HG02571 (cell line): ENCODE measurements around the gene TUBB.
A peak's percentile ranks its signal among the peaks of the same experiment; 100 is the strongest.

Experiments
- ATAC-seq: cut with Tn5 transposase; IDR thresholded peaks from one replicate; pipeline ENCODE4 v1.9.1; 2021; ENCODE audit warnings: mild to moderate bottlenecking, moderate library complexity; ENCODE audit not compliant: unreplicated experiment

TUBB gene

DNA sequence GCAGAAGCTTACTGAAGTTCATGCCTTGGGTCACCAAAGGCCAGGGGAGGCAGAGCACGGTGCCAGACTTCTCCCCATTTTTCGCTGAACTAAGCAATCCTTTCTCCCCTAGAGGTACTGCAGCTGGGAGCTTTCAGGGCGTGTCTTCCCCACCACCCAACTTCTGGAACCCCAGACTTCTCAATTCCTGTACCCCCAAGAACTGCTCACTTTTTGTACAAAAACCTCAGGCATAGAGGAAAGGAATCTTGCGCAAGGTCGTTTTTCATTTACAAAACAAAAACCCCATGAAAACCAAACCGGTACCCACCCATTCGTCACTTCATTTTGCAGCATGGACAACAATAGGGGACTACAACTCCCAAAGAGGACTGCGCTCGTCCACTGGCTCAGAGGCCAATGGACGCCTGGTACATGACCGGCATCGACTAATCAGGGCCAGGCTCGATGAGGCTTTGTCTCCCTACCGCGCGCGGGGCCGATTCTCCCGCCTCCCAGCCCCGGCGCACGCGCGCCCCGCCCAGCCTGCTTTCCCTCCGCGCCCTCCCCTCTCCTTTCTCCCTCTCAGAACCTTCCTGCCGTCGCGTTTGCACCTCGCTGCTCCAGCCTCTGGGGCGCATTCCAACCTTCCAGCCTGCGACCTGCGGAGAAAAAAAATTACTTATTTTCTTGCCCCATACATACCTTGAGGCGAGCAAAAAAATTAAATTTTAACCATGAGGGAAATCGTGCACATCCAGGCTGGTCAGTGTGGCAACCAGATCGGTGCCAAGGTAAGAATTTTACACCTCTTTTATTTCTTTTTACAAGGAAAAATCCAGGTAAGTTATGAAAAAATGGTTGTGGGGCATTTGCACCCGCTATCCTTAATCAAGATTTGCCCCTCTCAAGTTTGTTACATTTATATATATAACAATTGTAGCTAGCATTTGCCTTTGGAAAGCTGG lies at the start of gene TUBB:
TSS of gene TUBB (plus strand) at position 562 of the 947 bp plus-strand sequence. CDS start at position 717, 155 bp downstream.
- peak; percentile 37 for ATAC-seq

DNA sequence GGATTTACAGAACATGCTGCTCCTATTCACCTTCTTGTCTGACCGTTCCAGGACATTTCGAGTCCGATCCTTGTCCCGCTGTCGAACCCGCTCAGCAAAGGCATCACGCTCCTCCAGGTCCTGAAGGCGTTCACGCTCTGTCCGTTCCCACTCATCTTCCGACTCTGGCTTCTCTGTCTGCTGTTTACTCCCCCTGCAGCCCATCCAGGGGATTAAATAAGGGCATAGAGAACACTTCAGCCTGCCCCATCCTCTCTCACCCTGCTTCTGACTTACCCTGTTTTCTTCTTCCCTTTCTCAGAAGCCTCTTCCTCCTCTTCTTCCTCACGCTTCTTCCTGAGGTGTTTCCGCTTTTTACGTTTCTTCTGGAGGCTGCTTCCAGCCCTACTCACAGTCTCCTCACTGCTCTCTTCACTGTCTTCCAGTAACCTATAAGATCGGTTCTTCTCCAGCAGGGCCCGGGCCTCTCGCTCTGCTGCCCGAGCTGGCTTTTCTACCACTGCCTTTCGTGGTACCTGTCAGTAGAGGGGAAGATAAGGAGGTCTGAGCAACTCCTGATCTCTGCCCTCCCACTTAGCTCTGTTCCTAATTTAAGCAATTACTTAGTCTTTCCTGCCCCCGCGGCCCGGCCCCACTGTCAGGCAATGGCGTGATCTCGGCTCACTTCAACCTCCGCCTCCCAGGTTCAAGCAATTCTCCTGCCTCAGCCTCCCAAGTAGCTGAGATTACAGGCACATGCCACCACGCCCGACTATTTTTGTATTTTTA lies 49.2 kb upstream of the TUBB start:
- no peak for ATAC-seq

DNA sequence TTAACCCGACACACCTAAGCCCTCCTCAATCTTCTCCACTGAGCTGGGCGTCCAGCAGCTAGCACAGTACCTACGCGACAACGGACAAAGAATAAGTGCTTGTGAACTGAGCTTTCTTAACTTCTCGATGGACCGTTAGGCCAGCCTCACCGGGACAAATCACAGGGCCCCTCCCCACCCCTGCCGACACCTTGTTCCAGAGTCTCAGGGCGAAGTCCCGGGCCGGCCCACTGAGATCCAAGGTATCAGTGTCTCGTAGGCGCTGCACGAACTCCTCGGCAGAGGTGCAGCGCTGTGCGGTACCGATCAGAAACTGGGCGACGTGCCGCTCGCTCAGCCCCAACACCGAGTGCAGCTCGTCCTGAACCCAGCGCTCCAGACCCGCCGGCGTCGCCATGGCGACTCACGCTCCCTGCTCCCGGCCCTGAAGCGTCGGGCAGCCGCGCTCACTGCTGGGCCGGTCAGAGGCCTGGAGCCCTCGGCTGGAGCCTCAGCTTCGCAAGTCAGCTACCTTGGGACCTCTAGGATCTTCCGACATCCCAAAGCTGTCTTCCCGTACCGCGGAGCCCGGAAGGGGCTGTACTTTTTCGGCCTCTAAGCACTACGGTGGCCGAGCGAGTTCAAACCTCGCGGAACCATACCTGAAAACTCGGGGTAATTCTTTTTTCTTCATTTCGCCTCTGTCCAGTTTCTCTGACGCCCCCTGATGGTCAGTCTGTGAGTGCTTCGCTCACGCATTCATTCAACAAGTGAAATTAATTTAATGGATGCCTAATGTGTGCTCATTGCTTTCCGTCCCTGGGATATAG lies 47.5 kb upstream of the TUBB start, which contains the start of gene DHX16:
TSS of gene DHX16 (minus strand) at position 562 of the 809 bp plus-strand sequence. CDS start at position 397, 165 bp downstream.
- peak; percentile 57 for ATAC-seq

DNA sequence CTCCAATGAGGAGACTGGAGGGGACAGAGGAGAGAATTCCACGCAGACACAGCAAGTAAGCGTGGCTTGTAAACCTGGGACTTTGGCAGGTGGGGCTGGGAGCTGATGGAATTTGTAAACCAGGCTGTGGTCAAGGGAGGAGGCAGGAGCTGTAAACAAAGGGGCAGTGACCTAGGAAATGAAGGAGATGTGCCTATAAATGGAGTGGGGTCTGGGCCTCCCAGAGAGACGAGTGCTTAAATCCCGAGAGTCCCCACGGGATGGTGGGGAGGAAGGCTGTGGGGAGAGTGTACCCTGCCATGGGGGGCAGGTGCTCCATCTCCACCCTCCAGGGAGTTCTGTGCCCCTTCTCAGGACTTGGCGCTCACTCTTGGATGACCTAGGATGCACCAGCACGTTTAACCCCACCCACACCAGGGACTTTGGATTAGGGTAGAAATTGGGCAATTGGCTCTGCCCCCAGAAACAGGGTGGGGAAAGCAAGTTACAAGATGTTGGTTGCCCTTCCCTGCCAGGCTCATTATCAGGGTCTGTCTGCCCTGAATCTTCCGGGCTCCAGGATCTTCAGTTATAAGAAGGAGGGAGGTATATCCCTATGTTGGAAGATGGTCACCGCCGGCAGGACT lies 43.4 kb upstream of the TUBB start:
- no peak for ATAC-seq

DNA sequence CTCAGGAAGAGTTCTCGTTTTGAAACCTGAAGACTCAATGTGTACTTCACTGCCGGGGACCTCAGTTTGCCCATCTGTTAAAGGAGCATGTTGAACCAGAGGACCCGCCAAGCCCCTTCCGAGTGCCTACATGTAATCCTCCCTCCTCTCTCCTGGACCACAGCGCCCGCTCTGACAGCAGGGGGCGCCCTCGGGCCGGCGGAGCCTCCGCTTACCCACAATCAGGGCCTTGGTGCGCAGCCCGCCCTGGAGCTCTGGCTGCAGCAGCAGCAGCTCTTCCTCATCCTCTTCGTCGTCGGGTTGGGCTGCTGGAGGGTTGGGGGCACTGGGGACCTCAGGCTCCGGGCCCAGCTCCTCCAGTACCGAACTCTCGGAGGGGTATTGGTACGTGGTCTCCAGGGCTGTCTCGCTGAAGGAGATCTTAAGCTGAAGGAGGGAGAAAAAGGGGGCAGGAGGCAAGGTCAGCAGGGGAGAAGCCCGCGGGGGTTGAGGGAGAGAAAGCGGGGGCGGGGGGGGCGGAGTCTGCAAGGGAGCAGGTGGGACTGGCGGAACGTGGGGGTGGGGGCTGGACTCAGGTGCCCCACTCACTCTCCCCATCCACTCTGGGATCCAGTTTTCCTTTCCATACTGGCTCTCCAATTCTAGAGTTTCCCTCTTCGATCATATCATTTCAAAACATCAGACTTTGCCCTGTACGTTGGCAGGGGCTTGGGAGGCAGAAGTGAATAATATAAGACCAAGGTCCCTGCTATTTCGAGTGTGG lies 41.0 kb upstream of the TUBB start:
- no peak for ATAC-seq

DNA sequence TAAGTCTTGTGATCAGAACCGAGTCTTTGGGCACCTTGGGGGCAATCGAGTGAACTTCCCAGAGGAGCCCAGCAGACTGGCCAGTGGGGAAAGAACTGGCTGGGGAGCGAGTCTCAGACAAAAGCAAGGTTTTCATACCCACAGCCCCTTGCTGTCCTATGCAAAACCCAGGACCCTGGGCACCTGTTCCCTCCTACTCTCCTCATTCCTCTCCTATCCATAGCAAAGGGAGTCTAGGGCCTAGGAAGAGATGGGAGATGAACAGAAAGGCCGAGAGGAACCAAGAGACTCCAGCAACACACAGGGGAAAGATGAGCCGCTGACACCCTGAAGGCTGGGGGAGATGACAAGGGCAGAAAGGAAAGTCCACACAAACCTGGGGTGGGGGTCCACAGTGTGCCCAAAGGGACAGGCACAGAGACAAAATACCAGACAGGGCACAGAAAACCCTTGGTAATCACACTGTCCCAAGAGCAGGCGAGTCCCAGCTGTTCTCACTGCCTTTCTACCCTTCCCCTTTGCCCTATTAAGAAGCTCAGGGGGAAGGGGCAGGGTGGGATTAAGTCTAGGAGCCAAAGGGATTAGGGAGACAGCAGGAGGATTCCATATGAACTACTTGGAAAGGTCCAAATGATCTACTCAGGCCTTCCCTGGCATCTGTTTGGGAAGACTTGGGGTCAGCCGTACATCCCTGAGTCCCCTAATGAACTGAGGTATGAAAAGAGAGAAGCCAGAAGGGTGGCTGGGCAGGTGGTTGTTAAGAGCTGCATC lies 40.2 kb upstream of the TUBB start:
- ATAC-seq: no peak

DNA sequence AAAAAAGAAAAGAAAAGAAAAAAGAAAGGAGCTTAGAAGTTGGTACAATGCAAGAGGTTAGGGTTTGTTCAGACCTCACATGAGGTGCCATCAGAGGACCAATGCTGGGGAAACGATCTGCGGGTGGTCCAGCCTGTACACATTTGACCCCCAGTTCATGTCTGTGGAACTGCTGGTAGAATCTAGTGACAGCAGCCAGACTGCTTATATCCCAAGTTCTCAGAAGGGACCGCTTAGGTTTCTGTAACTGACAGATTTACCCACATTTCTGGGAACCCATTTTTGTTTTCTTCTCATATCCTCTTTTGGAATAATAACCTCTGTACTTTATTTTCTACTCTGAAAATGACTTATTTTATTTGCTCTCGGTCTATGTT lies 38.4 kb upstream of the TUBB start:
- ATAC-seq: no peak

DNA sequence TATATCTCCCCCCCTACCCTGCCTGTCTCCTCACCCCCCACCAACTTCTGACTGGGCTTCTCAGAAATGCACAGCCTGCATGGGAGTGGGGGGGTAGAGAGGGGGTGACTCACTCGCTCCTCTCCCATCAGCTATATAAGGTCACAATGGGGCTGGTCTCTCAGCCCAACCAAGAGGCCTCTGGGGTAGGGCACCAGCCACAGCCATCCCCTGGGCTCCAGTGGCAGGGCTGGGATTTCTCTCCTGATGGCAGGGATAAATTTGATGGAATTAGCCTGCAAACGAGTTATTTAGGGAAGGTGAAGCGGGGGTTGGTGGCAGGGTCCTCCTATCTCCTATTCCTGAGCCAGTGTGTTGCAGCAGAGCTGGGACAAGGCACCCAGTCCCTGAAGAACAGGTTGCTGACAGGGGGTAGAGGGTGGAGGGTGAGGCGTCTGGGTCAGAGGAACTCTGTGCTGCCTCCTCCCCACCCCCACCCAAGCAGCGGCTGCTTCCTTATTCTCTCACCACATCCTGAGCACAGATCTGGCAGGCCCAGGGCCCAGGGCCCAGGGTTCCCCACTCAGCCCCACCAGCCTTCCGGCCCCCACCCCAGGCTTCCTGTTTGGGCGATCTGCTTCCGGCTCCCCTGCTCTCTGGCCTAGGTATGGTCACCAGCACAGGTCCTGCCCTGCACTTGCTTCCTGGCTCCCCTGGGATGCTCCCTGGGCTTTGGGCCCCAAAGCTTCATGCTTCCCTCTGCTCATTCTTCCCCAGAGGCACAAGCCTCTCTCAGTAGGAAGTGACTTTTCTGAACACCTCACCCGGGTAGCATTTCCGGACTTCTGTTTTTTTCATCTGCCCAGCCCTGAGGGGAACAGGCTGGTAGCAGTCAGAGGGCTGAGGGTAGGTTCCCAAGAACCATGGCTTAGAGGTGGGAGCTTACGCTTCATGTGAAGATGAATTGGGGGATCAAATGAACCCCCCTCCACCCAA lies 37.7 kb upstream of the TUBB start:
- peak; percentile 36 for ATAC-seq

DNA sequence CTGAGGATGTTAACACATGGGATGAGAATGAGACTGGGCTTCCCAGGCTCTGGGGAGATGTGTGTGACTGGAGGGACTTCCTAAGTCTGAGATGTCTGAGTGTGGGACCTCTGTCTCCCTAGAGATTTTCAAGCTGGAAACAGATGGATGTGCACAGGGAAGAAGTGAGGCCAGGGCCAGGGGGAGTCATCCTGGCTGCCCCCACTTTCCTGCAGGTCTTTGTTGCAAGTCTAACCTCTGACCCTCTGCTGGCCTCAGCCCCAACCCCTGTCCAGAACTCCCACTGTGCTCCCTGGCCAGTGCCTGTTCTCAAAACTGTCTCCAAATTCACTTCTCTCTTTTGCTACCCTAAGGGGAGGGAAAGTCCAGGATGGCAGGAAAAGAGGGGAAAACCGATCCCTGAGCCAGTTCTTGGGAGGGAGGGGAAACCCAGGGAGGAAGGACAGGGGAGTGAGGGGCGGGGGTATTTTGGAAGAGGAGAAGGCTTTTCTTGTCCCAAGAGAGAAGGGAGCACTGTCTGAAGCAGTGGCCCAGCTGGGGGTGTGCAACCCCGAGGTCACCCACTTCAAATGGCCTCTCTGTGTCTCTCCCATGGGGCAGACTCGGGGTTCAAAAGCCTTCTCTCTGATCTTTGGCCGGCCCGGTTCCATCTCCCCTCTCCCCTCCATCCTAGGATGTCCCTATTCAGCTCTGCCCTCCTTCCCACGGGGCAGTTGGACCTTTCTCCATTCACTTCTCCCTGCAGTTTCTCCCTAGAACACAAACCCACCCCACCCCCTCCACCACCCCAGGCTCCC lies 36.8 kb upstream of the TUBB start:
- no peak for ATAC-seq

DNA sequence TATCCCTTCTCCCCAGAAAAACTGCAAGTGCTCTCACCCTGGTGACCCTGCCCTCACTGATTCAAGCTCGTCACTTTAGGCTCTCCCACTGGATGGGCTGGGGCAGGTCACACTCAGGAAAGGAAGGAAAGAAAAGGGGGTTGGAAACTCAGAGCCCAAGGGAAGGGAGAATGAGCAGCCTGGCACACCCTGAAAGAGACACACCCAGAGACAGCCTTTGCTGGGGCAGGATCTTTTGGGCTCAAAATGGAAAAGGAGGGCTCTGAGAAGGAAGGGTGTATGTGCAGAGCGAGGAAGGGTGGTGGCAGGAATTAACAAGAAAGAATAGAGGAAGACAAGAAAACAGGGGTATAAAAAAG lies 36.2 kb upstream of the TUBB start:
- ATAC-seq: no peak

DNA sequence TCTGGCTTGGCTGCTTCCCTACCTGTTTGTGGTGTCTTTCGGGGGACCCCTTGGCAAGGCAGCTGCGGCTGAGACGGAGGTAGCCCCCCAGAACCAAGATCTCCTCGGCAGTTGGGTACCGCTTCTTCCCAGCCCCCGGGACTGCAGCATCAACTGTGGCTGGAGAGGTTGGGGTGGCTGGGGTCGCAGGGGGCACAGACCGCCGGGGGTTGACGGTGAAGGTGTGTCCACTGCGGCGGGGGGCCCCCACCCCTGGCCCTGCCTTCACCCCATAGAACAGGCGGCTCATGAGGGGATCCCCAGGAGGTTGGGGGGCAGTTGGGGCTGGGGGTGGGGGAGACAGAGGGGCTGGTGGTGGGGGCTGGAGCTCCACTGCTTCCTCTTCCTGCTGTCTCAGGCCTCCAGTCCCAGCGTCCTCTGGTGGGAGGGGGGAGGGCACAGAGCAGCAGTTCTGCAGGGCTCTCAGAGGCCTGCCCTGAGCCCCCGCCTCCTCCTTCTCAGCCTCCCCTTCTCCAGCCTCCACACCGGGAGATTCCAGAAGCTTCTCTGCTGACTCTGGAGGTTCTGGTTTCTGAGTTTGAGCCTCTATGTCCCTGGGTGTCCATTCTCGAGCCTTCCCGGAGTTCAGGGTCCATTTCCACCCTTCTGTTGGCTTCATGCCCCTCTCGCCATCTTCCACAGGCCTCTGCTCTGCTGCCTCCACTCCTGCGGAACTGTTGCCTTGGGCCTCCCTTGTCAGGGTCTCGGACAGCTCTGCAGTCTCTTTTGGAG lies 35.6 kb upstream of the TUBB start:
- ATAC-seq: no peak

DNA sequence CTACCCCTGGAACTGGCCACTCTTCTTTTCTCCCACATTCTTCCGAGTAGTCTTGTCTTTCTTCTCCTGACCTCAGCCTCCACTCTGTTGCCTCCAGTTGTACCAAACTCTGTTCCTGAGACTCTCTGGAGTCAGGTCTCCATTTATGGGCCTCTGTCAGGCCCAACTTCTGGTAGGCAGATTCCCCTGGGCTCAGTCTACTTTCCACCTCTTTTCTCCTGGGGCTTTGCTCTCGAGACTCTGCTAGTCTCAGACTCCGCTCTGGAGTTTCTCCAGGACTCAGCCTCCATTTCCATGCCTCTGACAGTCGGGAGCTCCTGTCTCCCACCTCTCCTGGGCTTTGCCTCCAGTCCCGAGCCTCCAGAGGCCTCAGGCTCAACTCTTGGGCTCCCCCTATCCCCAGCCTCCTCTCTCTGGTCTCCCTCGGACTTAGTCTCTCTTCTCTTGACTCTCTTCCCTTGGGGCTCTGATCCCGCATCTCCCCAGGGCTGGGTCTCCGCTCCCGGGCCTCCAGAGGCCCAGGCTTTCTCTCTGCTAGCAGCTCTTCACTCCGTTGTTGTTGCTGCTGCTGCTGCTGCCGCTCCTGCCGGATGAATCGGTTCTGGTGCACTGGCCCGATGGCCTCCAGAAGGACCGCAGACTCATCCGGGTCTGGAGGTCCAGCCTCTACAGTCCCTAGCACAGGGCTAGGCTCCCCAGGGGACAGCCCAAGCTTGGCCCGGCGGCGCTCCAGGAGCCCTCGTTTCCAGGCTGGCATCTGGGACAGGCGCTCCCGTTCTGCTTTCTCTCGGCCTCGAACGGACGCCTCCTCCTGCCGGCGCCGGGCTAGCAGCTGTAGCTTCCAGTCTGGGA lies 34.8 kb upstream of the TUBB start:
- ATAC-seq: no peak

DNA sequence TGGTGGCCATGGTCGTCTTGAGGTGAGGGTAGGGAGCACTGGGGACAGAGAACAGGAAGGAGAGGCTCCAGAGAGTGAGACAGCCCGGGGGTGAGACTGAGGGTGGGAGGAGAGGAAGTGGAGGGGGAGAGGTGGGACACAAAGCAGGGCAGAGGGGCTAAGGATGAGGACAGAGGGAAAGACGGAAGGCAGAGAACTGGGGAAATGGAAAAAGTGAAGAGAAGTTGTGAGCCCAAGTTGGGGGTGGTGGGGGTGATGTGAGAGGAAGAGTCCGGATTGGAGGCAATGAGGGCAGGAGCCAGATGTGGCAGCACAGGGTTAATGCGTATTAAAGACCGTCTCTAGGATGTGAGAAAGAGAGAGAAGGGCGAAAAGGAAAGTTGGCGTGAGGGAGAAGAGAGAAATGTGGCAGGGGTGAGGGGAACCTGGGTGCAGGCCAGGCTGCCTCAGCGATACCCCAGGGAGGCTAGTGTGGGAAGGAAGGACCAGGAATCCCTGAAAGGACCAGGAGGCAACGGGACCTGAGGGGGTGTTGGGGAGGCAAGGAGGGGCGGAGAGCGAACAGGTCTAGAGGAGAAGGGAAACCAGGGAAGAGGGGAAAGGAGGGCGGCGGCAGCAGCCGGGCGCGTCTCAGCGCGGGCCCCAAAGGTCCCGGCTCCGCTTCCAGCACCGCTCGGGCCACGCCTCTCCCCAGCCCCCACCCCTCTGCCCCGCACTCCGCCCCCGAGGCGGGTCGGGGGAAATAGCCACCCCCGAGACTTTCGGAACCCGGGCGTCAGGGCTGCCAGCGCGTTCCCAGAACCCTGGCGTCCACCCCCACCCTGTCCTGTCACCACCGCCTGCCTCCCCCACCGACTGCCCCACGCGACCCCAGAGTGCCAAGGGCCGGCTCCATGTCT lies 33.9 kb upstream of the TUBB start, which contains the start of gene PPP1R18:
TSS of gene PPP1R18 (minus strand) at position 637 of the 899 bp plus-strand sequence. CDS start at position 10, 627 bp downstream.
- ATAC-seq: no peak

DNA sequence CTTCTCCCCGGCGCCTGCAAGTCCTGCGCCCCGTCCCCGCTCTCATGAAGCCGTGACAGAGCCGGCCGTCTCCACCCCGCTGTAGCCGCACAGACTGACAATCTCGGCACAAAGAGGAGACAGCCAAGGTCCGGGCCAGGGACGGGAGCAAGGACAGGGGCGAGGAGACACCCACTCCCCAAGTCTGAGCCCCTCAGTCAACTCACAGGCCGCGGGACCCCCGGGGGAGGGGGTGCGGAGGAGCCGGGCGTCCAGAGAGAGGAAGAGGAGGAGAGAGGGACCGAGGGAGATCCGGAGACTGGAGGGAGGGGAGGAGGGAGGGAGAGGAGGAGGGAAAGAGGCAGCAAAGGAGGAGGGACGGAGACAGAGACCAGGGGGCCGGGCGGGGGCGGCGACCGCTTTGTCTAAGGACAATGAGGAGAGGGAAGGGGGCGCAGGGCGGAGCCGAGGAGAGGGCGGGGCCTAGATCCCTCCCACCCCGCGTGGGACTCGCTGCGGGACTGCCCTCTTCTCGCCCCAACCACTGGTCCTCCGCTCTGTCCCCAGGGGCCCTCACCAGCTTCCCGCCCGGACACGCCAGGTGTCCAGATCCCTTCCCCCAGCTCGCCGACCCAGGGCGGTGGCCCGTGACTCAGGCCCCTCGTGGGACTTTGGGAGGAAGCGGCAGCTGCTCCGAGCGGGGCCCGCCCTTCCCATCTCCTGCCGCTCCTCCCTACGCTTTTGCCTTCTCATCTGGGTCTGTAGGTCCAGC lies 33.1 kb upstream of the TUBB start:
- ATAC-seq: peak; percentile 42
